Astrocyte (in vitro differentiated cells and primary cell): ENCODE results near the gene ITGA3. TPM values are rescaled to one million over a fixed set of nuclear protein-coding genes. Genes with fewer than 3 reads are reported as not detected.

ENCODE experiments used
- DNase-seq: peaks from one replicate; pipeline ENCODE4 v3.0.0-alpha.2; 2010; ENCODE audit warnings: low read depth
- FAIRE-seq: peaks from 2 replicates; lab custom pipeline; 2011; peaks lifted over from hg19 to GRCh38; lab: Jason Lieb, UNC
- H2AFZ ChIP-seq: 2 replicates; pipeline ENCODE4 v1.6.0; 2012; ENCODE audit warnings: low read depth, low read length, inconsistent platforms
- H3K27ac ChIP-seq: 2 replicates; pipeline ENCODE4 v1.5.1; 2011; ENCODE audit warnings: low read depth, low read length, inconsistent platforms
- H3K27me3 ChIP-seq: 2 replicates; pipeline ENCODE4 v1.6.0; 2011; ENCODE audit warnings: low read length, inconsistent platforms; ENCODE audit not compliant: insufficient read depth
- H3K36me3 ChIP-seq: 2 replicates; pipeline ENCODE4 v1.5.1; 2011; ENCODE audit warnings: low read length, inconsistent platforms; ENCODE audit not compliant: insufficient read depth
- H3K4me1 ChIP-seq: 2 replicates; pipeline ENCODE4 v1.5.1; 2011; ENCODE audit warnings: low read length, inconsistent platforms; ENCODE audit not compliant: insufficient read depth
- H3K4me2 ChIP-seq: 2 replicates; pipeline ENCODE4 v1.6.0; 2012; ENCODE audit warnings: low read length, inconsistent platforms
- H3K4me3 ChIP-seq: 2 replicates; pipeline ENCODE4 v1.5.1; 2011; ENCODE audit warnings: low read depth, mild to moderate bottlenecking, low read length, inconsistent platforms; ENCODE audit not compliant: insufficient read depth
- H3K79me2 ChIP-seq: 2 replicates; pipeline ENCODE4 v1.6.0; 2012; ENCODE audit warnings: mild to moderate bottlenecking, low read length, inconsistent platforms; ENCODE audit not compliant: insufficient read depth
- H3K9ac ChIP-seq: 2 replicates; pipeline ENCODE4 v1.6.0; 2012; ENCODE audit warnings: mild to moderate bottlenecking, low read length, inconsistent platforms
- H3K9me3 ChIP-seq: 2 replicates; pipeline ENCODE4 v1.5.1; 2012; ENCODE audit warnings: low read depth, mild to moderate bottlenecking, low read length, inconsistent platforms; ENCODE audit not compliant: insufficient read depth
- H4K20me1 ChIP-seq: 2 replicates; pipeline ENCODE4 v1.6.0; 2012; ENCODE audit warnings: low read length, inconsistent platforms; ENCODE audit not compliant: insufficient read depth
- H3K27ac Mint-ChIP-seq: one replicate; pipeline ENCODE4 v1.8.0; 2021; ENCODE audit warnings: mild to moderate bottlenecking, mixed read lengths; ENCODE audit not compliant: unreplicated experiment
- H3K27me3 Mint-ChIP-seq: one replicate; pipeline ENCODE4 v1.8.0; 2021; ENCODE audit warnings: low read depth, mixed read lengths; ENCODE audit not compliant: unreplicated experiment
- H3K36me3 Mint-ChIP-seq: one replicate; pipeline ENCODE4 v1.8.0; 2021; ENCODE audit warnings: low read depth, mixed read lengths; ENCODE audit not compliant: unreplicated experiment
- H3K4me1 Mint-ChIP-seq: one replicate; pipeline ENCODE4 v1.8.0; 2021; ENCODE audit warnings: low read depth, mixed read lengths; ENCODE audit not compliant: unreplicated experiment
- H3K4me3 Mint-ChIP-seq: one replicate; pipeline ENCODE4 v1.8.0; 2021; ENCODE audit warnings: mild to moderate bottlenecking, moderate library complexity, mixed read lengths; ENCODE audit not compliant: unreplicated experiment
- H3K9me3 Mint-ChIP-seq: one replicate; pipeline ENCODE4 v1.8.0; 2021; ENCODE audit warnings: mild to moderate bottlenecking, mixed read lengths; ENCODE audit not compliant: unreplicated experiment
- EZH2 ChIP-seq: IDR thresholded peaks from 2 replicates; pipeline ENCODE4 v1.6.1; 2012; ENCODE audit warnings: mild to moderate bottlenecking, low read length, inconsistent platforms; ENCODE audit not compliant: insufficient read depth
- total RNA-seq: library from RNA; stranded (reverse); gene quantifications from 2 replicates; pipeline ENCODE4 v1.2.1, GENCODE V29; 2021
- TF ChIP-seq, protein P1 (sequence below): IDR thresholded peaks from 2 replicates; pipeline ENCODE4 v1.5.1; 2011; ENCODE audit warnings: low read depth, mild to moderate bottlenecking, inconsistent platforms, low read length, moderate library complexity; ENCODE audit not compliant: insufficient read depth

The ITGA3 gene
- total RNA-seq, 1 donor from 2014 or later, result 319 TPM

GRCh38 chr17:50070908-50071680 is 15.2 kb downstream of the ITGA3 start:
- H3K36me3 ChIP-seq, result peaks cover 64% of the 10 kb centered on the region
- no peak overlapping the region for H2AFZ ChIP-seq

DNA sequence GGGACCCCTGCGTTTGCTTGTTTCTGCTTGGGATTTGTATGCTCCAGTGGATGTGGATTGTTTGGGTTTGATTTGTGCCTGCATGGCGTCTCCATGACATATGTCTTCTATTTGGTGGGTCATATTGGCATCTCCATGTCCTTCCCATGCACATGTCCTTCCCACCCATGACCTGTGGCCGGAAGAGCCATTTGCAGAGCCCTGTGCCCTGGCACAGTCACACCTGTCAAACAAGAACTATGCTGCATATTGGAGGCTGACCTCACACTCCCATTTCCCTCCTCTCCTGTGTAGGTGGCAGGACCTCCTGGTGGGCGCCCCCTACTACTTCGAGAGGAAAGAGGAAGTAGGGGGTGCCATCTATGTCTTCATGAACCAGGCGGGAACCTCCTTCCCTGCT is 15.8 kb downstream of the ITGA3 start:
- no peak for DNase-seq
- no peak for TF ChIP-seq EZH2
- TF ChIP-seq, protein P1, sequence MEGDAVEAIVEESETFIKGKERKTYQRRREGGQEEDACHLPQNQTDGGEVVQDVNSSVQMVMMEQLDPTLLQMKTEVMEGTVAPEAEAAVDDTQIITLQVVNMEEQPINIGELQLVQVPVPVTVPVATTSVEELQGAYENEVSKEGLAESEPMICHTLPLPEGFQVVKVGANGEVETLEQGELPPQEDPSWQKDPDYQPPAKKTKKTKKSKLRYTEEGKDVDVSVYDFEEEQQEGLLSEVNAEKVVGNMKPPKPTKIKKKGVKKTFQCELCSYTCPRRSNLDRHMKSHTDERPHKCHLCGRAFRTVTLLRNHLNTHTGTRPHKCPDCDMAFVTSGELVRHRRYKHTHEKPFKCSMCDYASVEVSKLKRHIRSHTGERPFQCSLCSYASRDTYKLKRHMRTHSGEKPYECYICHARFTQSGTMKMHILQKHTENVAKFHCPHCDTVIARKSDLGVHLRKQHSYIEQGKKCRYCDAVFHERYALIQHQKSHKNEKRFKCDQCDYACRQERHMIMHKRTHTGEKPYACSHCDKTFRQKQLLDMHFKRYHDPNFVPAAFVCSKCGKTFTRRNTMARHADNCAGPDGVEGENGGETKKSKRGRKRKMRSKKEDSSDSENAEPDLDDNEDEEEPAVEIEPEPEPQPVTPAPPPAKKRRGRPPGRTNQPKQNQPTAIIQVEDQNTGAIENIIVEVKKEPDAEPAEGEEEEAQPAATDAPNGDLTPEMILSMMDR, result no peak
- H3K27me3 Mint-ChIP-seq, result no peaks in the 10 kb centered on the region
- no peaks in the 10 kb centered on the region for H3K27me3 ChIP-seq
- no peak overlapping the region for H3K27ac ChIP-seq
- peaks cover 64% of the 10 kb centered on the region for H3K36me3 ChIP-seq
- no peak overlapping the region for H3K9ac ChIP-seq
- H3K4me1 ChIP-seq, result peaks cover 5% of the 10 kb centered on the region
- peaks cover 65% of the 10 kb centered on the region for H4K20me1 ChIP-seq
- H3K4me2 ChIP-seq, result no peak overlapping the region
- no peak overlapping the region for H3K27ac Mint-ChIP-seq
- H3K4me3 Mint-ChIP-seq, result no peak overlapping the region
- H3K4me3 ChIP-seq, result no peak overlapping the region
- peaks cover 2% of the 10 kb centered on the region for H3K9me3 Mint-ChIP-seq
- no peak overlapping the region for H2AFZ ChIP-seq
- H3K79me2 ChIP-seq, result peaks cover 80% of the 10 kb centered on the region
- no peaks in the 10 kb centered on the region for H3K9me3 ChIP-seq
- H3K36me3 Mint-ChIP-seq, result peaks cover 29% of the 10 kb centered on the region
- no peak for FAIRE-seq
- H3K4me1 Mint-ChIP-seq, result peaks cover 17% of the 10 kb centered on the region

More at GRCh38 chr17:50070908-50071680, 15.2 kb downstream of the ITGA3 start:
- no peaks in the 10 kb centered on the region for H3K27me3 ChIP-seq
- H3K9ac ChIP-seq, result no peak overlapping the region
- H3K79me2 ChIP-seq, result peaks cover 86% of the 10 kb centered on the region
- H4K20me1 ChIP-seq, result peaks cover 61% of the 10 kb centered on the region
- peaks cover 31% of the 10 kb centered on the region for H3K36me3 Mint-ChIP-seq
- H3K4me2 ChIP-seq, result no peak overlapping the region
- no peak overlapping the region for H3K27ac ChIP-seq
- no peak overlapping the region for H3K4me3 Mint-ChIP-seq
- no peak for FAIRE-seq
- H3K4me3 ChIP-seq, result no peak overlapping the region
- DNase-seq, result no peak
- no peak for TF ChIP-seq EZH2
- TF ChIP-seq, protein P1, result no peak
- H3K4me1 Mint-ChIP-seq, result peaks cover 20% of the 10 kb centered on the region
- H3K4me1 ChIP-seq, result peaks cover 11% of the 10 kb centered on the region
- H3K27ac Mint-ChIP-seq, result no peak overlapping the region
- peaks cover 2% of the 10 kb centered on the region for H3K9me3 Mint-ChIP-seq
- H3K27me3 Mint-ChIP-seq, result no peaks in the 10 kb centered on the region
- no peaks in the 10 kb centered on the region for H3K9me3 ChIP-seq

GRCh38 chr17:50072130-50072529 is 16.2 kb downstream of the ITGA3 start:
- no peak overlapping the region for H3K4me3 Mint-ChIP-seq
- H3K27me3 Mint-ChIP-seq, result no peaks in the 10 kb centered on the region
- FAIRE-seq (no peak), DNase-seq (no peak)
- peaks cover 29% of the 10 kb centered on the region for H3K36me3 Mint-ChIP-seq
- TF ChIP-seq, protein P1, result no peak
- TF ChIP-seq EZH2, result no peak
- no peak overlapping the region for H3K4me3 ChIP-seq
- no peak overlapping the region for H2AFZ ChIP-seq
- peaks cover 63% of the 10 kb centered on the region for H3K36me3 ChIP-seq
- H3K9me3 ChIP-seq, result no peaks in the 10 kb centered on the region
- no peak overlapping the region for H3K27ac ChIP-seq
- peaks cover 2% of the 10 kb centered on the region for H3K9me3 Mint-ChIP-seq
- no peak overlapping the region for H3K27ac Mint-ChIP-seq
- H3K4me1 Mint-ChIP-seq, result peaks cover 12% of the 10 kb centered on the region
- H3K27me3 ChIP-seq, result no peaks in the 10 kb centered on the region
- H3K4me1 ChIP-seq, result peaks cover under 1% of the 10 kb centered on the region
- H3K4me2 ChIP-seq, result no peak overlapping the region
- H3K9ac ChIP-seq, result no peak overlapping the region
- peaks cover 75% of the 10 kb centered on the region for H3K79me2 ChIP-seq
- H4K20me1 ChIP-seq, result peaks cover 67% of the 10 kb centered on the region
